A673 (cell line): Measurements from ENCODE around the gene PADI3.

Experiments
- EZH2 ChIP-seq: fragments of 200-600 bp; sonication (generic); IDR thresholded peaks from 2 replicates; pipeline ENCODE4 v1.6.1; 2017; ENCODE audit warnings: borderline replicate concordance, low read depth, mild to moderate bottlenecking, mixed read lengths, antibody characterized with exemption, low read length; ENCODE audit not compliant: poor library complexity, severe bottlenecking
- TF ChIP-seq, protein P1 (sequence below): fragments of 300-800, 200-600 bp; sonication (generic); conservative IDR thresholded peaks from 2 replicates; pipeline ENCODE4 v1.5.1; 2017; ENCODE audit warnings: low read depth, mild to moderate bottlenecking, antibody characterized with exemption, low read length, moderate library complexity, mixed read lengths

DNA sequence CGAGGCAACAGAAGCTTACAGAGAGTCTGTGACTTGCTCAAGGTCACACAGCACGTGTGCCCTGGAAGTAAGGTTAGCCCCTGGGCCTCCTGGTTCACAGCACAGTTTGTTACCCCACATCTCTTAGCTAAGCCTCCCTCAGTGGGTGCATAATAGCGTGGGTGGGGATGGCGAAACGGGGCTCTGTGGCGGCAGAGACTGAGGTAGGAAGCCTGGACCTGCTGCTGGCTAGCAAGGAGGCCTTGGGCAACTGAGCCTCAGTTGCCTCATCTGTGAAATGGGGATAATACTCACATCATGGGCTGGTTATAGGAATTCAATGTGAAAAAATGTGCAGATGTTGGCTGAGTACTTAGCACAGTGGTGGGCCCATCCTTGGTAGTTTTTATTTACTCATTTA lies 59.7 kb downstream of the PADI3 start:
- TF ChIP-seq, protein P1, sequence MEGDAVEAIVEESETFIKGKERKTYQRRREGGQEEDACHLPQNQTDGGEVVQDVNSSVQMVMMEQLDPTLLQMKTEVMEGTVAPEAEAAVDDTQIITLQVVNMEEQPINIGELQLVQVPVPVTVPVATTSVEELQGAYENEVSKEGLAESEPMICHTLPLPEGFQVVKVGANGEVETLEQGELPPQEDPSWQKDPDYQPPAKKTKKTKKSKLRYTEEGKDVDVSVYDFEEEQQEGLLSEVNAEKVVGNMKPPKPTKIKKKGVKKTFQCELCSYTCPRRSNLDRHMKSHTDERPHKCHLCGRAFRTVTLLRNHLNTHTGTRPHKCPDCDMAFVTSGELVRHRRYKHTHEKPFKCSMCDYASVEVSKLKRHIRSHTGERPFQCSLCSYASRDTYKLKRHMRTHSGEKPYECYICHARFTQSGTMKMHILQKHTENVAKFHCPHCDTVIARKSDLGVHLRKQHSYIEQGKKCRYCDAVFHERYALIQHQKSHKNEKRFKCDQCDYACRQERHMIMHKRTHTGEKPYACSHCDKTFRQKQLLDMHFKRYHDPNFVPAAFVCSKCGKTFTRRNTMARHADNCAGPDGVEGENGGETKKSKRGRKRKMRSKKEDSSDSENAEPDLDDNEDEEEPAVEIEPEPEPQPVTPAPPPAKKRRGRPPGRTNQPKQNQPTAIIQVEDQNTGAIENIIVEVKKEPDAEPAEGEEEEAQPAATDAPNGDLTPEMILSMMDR: no peak
- TF ChIP-seq EZH2: no peak
